Uterus (tissue), 2 donors: ENCODE data around the gene HNRNPC.

Experiments
- CTCF ChIP-seq, 4 experiments: fragments of 200-600 bp in 2 of 4; fragments of 450-650 bp in 2 of 4; sonication (generic) in 2 of 4; IDR thresholded peaks; one replicate each; pipeline ENCODE4 v1.5.1; 2016 to 2019; ENCODE audit warnings: antibody characterized with exemption in 4 of 4, mild to moderate bottlenecking in 2 of 4, moderate library complexity in 1 of 4
- POLR2A ChIP-seq, 2 donors: fragments of 450-650 bp; IDR thresholded peaks; one replicate each; pipeline ENCODE4 v1.6.1; 2016; ENCODE audit warnings: antibody characterized with exemption in 2 of 2, mild to moderate bottlenecking in 1 of 2, moderate library complexity in 1 of 2

DNA sequence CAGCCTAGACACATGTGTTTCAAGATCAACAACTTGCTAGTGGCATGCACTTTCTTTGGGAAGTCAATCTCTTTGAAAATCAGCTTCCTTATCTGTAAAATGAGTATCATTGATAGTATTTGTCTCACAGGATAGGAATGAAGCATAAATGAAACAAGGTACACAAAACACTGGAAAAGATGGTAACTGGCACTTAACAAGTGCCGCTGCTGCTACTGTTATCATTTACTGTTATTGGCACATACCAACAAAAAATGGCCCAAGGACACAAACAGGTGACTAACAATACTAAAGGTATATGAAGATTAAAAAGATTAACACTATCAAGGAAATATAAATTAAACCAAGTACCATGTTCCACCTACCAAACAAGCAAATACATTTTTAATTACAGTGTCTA lies 20.9 kb downstream of the HNRNPC start:
- TF ChIP-seq CTCF (IDR thresholded peaks at IDR 0.05) (no peak), POLR2A (IDR thresholded peaks at IDR 0.05) (no peak)
